ENCODE results near the gene ARL6IP4.

Gene ARL6IP4

GRCh38 chr12:122983789-122984515 is 3.5 kb downstream of the ARL6IP4 start:
- DNase-seq (ENCODE audit: low read depth) = no peak
- TF ChIP-seq CTCF (IDR thresholded peaks at IDR 0.05; ENCODE audit: control insufficient read depth, extremely low read depth, insufficient read depth) = no peak
- H3K4me3 ChIP-seq (ENCODE audit: low read depth, low read length) = no peak overlapping the region

- no peak overlapping the region for H3K4me3 ChIP-seq (ENCODE audit: low read depth, low read length)
- no peak for TF ChIP-seq CTCF (IDR thresholded peaks at IDR 0.05; ENCODE audit: control insufficient read depth, extremely low read depth, insufficient read depth)
- DNase-seq (ENCODE audit: low read depth) = no peak
Observed at GRCh38 chr12:122984612-122985337, 4.3 kb downstream of the ARL6IP4 start.

GRCh38 chr12:122985338-122986257 is 5.1 kb downstream of the ARL6IP4 start:
- DNase-seq (ENCODE audit: low read depth) = no peak
- TF ChIP-seq CTCF (IDR thresholded peaks at IDR 0.05; ENCODE audit: control insufficient read depth, extremely low read depth, insufficient read depth) = no peak
- no peak overlapping the region for H3K4me3 ChIP-seq (ENCODE audit: low read depth, low read length)

DNA sequence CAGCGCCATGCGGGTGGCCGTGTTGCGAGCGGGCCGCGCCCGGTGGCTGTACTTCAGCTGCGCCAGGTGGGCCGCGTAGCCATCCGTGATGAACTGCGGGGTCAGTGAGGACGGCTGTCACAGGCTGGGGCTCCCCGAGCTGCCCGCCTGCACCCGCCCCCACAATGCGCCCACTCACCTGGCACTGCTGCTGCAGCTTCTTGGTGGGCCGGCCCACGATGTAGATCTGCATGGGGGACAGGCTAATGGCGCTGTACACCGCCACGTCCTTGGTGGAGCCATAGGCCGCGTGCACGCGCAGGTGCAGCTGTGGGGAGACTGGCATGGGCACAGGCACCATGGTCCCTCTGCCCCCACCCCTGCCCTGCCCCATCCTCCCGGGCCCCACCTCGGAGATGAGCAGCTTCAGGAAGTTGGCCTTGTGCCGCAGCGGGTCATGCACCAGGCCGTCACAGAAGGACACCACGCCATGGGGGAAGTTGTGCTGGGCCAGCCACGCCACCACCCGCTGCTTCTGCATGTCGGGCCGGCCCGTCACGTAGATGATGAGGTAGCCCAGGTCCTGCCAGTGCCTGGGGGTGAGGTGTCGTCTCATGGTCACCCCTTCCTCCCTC is 5.9 kb downstream of the ARL6IP4 start:
- DNase-seq (ENCODE audit: low read depth) = no peak
- TF ChIP-seq CTCF (IDR thresholded peaks at IDR 0.05; ENCODE audit: control insufficient read depth, extremely low read depth, insufficient read depth) = no peak
- no peak overlapping the region for H3K4me3 ChIP-seq (ENCODE audit: low read depth, low read length)

DNA sequence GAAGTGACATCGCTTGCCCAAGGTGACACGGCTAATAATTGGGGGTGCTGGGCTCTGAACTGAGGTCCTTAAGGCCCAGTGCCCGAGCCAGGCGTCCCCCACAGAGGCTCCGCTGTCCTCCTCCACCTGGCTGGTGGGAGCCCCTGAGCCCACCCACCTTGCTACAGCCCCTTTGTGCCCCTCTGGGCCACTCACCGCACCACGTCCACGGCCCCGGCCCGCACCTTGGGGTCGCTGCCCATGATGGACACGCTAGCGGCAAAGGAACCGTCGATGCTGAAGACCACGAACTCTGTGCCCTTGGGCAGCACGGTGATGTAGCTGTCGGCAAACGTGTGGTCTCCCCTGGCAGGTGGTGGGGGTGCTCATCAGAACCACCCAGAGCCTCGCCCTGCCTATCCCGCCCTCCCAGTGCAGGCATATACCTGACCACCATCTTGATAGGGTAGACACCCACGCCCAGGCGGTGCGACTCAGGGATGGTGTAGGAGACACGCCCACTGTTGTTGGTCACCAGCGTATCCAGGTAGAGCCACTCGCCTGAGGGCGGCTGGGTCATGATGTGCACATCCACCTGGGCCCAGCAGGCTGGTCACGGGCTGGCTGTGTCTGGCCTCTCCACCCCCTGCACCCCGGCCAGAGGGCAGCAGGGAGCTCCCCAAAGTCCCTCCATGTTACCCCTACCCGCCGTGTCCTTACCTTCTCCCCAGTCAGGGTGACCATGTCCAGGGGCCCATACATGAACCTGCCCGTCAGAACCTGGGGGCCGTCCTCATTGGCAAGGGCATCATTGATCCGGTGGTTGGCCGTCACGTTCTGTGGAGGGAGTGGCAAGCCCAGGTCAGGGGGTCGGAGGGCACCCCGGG is 6.8 kb downstream of the ARL6IP4 start:
- no peak for TF ChIP-seq CTCF (IDR thresholded peaks at IDR 0.05; ENCODE audit: control insufficient read depth, extremely low read depth, insufficient read depth)
- no peak for DNase-seq (ENCODE audit: low read depth)
- no peak overlapping the region for H3K4me3 ChIP-seq (ENCODE audit: low read depth, low read length)

GRCh38 chr12:122988036-122988435 is 7.6 kb downstream of the ARL6IP4 start:
- DNase-seq (ENCODE audit: low read depth) = no peak
- H3K4me3 ChIP-seq (ENCODE audit: low read depth, low read length) = no peak overlapping the region
- no peak for TF ChIP-seq CTCF (IDR thresholded peaks at IDR 0.05; ENCODE audit: control insufficient read depth, extremely low read depth, insufficient read depth)

Measured in LNCaP clone FGC (cell line).